ENCODE measurements around the gene RBP5.

RBP5 gene

DNA sequence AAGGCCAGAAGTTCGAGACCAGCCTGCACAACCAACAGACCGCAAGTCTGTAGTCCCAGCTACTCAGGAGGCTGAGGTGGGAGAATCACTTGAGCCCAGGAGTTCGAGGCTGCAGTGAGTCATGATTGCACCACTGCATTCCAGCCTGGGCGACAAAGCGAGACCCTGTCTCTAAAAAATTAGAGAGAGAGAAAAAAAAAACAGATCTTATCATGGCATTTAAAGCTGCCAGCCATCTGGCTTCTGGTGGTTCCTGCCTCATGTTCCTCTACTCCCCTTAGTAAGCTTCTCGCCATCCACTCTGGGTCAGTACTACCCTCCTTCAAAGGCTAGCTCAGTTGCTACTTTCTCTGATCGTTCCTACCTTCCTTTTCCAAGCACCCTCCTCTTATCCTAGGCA lies 17.5 kb upstream of the RBP5 start:
- DNase-seq (ENCODE audit: extremely low read depth in 1 of 2, low read depth in 1 of 2): no peak

- no peak for DNase-seq (ENCODE audit: extremely low read depth in 1 of 2, low read depth in 1 of 2)
Observed at GRCh38 chr12:7145671-7146070, 17.0 kb upstream of the RBP5 start.

DNA sequence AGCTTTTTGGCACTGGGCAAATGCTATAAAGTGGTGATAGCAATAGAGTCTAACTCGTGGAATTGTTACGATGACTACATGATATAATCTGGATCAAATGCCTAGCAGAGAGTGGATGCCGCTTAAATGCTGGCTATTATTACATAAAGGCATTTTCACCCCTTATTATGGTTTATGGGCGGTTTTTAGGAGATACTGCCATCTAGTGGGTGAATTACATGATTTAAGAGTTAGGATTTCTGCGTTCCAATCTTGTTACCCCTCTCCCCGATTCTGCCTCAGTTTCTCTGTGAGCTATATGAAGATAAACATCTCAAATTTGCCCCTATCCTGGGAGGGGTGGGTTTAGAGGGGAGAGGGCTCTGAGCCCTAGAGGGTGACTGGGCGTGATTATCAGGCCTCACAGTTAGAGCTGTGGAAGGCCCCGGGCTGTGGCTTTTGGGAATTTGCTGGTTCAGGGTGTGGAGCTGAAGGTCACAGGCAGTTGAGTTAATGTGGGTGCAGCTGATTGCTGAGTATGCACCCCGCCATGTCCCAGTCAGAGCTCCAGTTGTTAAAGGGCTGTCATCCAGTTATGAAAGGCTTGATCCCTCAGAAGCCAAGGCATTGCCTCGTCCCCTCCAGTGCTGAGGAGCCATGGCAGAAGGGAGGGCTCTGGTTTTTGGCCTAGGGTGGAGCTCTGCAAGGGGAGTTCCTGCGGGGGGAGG lies 15.9 kb upstream of the RBP5 start:
- DNase-seq (ENCODE audit: extremely low read depth in 1 of 2, low read depth in 1 of 2): no peak

DNA sequence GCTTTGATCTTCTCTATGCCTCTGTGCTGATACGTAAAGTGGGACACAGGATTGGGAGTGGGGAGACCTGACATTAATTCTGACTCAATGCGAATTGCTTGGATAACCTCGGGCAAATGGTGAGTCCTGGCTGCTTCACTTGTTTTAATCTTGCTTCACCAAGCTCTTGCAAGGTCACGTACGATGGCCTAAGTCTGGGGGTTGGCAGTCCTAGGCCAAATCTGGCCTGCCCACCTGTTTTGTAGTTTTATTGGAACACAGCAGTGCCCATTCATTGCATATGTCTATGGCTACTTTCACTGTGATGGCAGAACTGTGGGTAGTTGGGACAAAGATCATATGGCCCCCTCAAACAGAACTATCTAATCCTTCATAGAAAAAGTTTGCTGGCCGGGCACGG lies 14.9 kb upstream of the RBP5 start:
- DNase-seq (ENCODE audit: extremely low read depth in 1 of 2, low read depth in 1 of 2): no peak

- no peak for DNase-seq (ENCODE audit: extremely low read depth in 1 of 2, low read depth in 1 of 2)
Observed at GRCh38 chr12:7142809-7143465, 14.2 kb upstream of the RBP5 start.

GRCh38 chr12:7142056-7142644 lies 13.5 kb upstream of the RBP5 start:
- DNase-seq (ENCODE audit: extremely low read depth in 1 of 2, low read depth in 1 of 2): no peak

GRCh38 chr12:7141351-7142005 lies 12.8 kb upstream of the RBP5 start:
- DNase-seq (ENCODE audit: extremely low read depth in 1 of 2, low read depth in 1 of 2): no peak

DNA sequence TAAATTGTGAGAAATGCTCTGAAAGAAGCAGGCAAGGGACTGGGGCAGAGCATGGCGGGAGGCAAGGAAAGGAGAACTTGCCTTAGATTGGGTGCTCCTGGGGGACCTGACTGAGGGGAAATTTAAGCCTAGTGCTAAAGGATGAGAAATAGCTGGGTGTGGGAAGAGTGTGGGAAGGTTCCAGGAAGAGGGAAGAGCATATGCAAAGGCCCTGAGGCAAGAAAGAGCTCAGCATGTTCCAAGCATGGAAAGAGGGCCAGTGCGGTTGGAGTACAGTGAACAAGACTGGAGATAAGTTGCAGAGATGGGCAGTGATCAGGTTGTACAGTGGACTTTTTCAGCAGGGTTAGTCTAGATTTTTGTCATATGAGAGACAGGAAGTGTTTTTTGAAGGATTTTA lies 10.5 kb upstream of the RBP5 start:
- no peak for DNase-seq (ENCODE audit: extremely low read depth in 1 of 2, low read depth in 1 of 2)

- DNase-seq (ENCODE audit: extremely low read depth in 1 of 2, low read depth in 1 of 2): no peak
Observed at GRCh38 chr12:7137908-7138307, 9.2 kb upstream of the RBP5 start.

DNA sequence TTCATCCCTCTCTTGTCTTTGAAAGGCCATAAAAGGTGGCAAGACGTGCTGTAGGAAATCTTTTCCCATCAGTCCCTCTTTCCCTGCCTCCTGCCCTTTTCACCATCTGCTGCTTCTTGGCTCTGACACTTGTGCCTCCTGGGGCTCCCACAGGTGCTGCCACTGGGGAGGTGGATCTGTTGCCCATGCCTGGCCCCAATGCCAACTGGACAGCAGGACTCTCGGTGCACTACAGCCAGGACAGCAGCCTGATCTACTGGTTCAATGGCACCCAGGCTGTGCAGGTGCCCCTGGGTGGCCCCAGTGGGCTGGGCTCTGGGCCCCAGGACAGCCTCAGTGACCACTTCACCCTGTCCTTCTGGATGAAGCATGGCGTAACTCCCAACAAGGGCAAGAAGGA lies 8.0 kb upstream of the RBP5 start:
- DNase-seq (ENCODE audit: extremely low read depth in 1 of 2, low read depth in 1 of 2): no peak

DNA sequence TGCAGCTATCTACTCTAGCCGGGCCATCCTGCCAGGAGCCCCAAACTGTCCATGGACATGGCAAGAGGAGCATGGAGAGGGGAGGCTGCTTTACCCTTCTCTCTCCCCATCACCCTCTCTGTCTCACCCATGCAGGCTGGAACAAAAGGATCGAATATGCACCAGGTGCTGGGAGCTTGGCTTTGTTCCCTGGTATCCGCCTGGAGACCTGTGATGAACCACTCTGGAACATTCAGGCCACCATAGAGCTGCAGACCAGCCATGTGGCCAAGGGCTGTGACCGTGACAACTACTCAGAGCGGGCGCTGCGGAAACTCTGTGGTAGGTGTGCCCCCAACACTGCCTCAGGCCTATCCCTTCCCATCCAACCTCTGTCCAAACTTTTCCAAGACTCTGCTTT lies 7.4 kb upstream of the RBP5 start:
- DNase-seq (ENCODE audit: extremely low read depth in 1 of 2, low read depth in 1 of 2): no peak

GRCh38 chr12:7134396-7135166 lies 5.9 kb upstream of the RBP5 start:
- DNase-seq (ENCODE audit: extremely low read depth in 1 of 2, low read depth in 1 of 2): no peak

- DNase-seq (ENCODE audit: extremely low read depth in 1 of 2, low read depth in 1 of 2): peak in 1 of 2 donors; percentile 34
Observed at GRCh38 chr12:7131502-7131866, 2.8 kb upstream of the RBP5 start.

DNA sequence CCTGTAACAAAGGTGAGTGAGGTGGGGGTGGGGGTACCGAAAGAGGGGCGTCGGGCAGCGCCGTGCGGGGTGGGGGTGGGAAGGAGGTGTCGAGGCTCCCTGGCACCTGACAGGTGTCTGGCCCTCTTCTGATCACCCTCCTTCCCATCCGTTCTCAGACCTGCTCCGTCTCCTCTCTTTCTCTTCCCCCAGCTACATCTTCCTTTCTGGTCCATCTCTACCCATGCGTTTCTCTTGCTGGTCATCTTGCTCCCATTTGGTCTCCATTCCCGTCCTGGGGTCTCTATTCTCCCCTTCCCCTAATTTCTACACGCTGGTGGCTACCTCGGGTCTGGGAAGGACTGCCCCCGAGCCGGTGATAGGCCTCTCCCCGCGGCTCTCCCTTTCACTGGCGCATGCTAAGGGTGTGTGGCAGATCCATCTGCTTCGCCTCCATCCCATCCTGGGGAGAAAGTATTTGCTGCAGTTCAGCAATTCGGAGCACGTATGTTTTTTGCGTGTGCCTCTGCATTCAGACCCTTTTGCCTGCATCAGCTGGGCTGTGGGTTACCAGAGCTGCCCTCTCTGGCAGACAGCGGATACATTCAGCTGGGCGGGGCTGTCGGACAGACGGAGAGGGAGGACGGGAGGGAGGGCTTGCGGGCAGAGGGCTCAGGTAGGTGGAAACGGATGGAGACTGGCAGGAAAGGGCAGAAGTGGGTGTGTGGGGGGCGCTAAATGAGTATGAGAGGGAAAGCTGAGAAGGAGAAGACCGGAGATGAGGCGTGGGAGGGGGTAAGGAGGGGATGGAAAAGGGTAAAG lies 2.2 kb upstream of the RBP5 start:
- peak in 1 of 2 donors; percentile 49 for DNase-seq (ENCODE audit: extremely low read depth in 1 of 2, low read depth in 1 of 2)

DNA sequence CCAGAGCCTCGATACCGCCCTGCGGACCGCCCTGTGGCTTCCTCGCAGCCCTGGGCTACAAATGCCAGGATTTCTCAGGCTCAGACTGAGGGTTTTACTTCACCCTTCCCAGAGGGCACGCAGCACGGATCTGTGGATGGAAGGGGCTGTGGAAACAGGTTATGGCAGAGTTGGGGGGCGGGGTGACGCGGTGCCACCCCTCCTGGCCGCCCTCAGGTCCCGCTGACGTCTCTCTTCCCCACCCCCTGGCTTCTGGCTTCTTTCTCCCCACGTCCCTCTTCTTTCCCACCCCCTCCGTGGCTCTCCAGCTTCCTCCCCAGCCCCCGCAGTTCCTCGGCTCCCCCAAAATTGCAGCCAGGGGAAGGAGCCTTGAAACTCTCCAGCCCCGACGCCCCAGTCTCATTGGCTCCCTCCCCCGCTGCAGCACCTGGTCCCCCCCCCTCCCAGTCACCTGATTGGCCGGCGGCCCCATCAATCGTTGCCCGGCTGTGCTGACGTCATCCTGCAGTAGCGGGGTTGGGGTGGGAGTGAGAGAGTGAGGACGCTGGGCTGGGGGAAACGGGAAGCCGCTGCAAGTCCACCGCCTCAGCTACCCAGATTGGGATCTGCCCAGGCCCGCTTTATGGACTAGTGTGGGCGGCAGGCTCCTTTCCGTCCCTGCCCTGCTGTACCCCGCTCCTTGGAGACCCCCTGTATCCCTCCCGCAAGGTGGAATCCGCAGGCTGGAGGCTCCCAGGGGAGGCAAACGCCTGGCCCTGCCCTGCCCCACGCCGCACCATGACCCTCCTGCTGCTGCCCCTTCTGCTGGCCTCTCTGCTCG lies 1.4 kb upstream of the RBP5 start, which contains the start of gene CLSTN3:
Gene CLSTN3 (plus strand): TSS at position 500 of the 820 bp plus-strand sequence. CDS start 278 bp downstream, at position 778.
- peak; percentile 56 to 69 for DNase-seq (ENCODE audit: extremely low read depth in 1 of 2, low read depth in 1 of 2)

- no peak for DNase-seq (ENCODE audit: extremely low read depth in 1 of 2, low read depth in 1 of 2)
Observed at GRCh38 chr12:7129287-7129871, 690 bp upstream of the RBP5 start.

DNA sequence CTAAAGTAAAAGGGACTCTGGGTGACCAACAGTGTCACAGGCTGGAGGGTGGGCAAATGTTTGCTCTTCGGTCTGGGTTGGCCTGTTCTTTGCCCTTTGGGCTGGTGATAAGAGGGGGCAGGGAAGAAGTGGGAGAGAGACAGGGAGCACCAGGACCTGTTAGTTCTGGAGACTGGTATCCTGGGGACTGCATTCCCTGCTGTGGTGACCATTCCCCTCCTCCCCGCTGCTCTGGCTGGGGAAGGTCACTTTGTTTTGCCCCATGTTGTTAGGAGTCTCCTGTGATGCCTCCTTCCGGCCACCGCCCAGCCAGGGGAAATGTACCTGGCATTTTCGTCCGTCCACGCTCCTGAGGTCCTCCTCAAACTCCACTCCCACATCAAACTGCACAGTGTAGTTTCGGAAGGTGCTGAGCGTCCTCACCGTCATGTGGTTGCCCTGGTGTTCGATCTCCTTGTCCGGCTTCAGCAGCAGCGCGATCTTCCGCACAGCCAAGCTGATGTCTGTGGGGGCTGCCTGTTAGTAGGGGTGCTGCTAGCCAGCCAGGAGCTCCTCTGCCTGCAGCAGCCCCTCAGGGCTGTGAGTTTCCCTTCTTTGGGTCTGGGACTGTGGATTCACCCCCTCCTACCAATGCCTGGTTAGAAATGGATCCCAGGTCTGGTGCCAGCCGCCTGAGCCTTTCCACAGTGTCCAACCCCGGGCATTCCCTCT lies 618 bp downstream of the RBP5 start:
- no peak for DNase-seq (ENCODE audit: extremely low read depth in 1 of 2, low read depth in 1 of 2)

- no peak for DNase-seq (ENCODE audit: extremely low read depth in 1 of 2, low read depth in 1 of 2)
Observed at GRCh38 chr12:7125632-7126227, 3.0 kb downstream of the RBP5 start.

Data from stimulated activated CD8-positive, alpha-beta memory T cell treated with anti-CD3 and anti-CD28 coated beads, Interleukin-7, amount 100 ng/mL, for 48 hours (primary cell).